Stimulated activated naive CD8-positive, alpha-beta T cell treated with anti-CD3 and anti-CD28 coated beads, Interleukin-15, Interleukin-2, amounts not matched to agents 100 U/mL and 50 U/mL, for 24 hours (primary cell): ENCODE results near the gene GFI1.
"Not testable (repeated sequence)": the region's sequence is repeated elsewhere in the genome, so short reads cannot be mapped to it uniquely, and the experiment has no call there.

Experiments
- ATAC-seq: fragments of 150-1000 bp; cut with Tn5 transposase; one replicate; pipeline ENCODE4 v1.10.0; 2021
- DNase-seq: peaks from one replicate; pipeline ENCODE4 v3.0.0; 2021

GFI1 gene

GRCh38 chr1:92486251-92487077, at the start of gene GFI1:
Gene GFI1, minus strand, starts transcription at chr1:92486925. Its CDS starts 3,438 bp downstream, at chr1:92483487.
- DNase-seq (peak; percentile 88), ATAC-seq (peak; percentile 65)

GRCh38 chr1:92532371-92532770, 45.6 kb upstream of the GFI1 start:
- not testable (repeated sequence) for ATAC-seq, DNase-seq

- not testable (repeated sequence) for DNase-seq, ATAC-seq
Observed at GRCh38 chr1:92531939-92532338, 45.2 kb upstream of the GFI1 start.

- no peak for DNase-seq
- no peak for ATAC-seq
Observed at GRCh38 chr1:92527670-92528069, 40.9 kb upstream of the GFI1 start.

- DNase-seq, ATAC-seq: not testable (repeated sequence)
Observed at GRCh38 chr1:92524944-92525590, 38.3 kb upstream of the GFI1 start.

DNA sequence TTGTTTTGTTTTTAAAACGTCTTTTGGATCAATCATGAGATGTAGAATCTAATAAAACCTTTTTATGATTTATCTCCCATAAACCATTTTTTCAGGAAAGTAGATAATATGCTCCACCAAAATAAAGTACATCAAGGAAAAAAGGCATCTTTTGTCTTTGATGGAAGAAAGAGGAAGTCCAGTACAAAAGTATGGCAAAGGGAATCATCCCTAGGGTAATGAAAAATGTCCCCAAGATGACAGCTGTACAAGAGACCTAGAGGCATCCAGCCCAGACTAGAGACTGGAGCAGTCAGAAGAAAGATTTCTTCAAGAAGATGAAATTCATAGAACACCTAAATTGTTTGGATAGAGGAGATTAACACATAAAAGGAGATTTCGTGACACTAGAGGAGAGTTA, 32.3 kb upstream of the GFI1 start:
- no peak for DNase-seq

DNA sequence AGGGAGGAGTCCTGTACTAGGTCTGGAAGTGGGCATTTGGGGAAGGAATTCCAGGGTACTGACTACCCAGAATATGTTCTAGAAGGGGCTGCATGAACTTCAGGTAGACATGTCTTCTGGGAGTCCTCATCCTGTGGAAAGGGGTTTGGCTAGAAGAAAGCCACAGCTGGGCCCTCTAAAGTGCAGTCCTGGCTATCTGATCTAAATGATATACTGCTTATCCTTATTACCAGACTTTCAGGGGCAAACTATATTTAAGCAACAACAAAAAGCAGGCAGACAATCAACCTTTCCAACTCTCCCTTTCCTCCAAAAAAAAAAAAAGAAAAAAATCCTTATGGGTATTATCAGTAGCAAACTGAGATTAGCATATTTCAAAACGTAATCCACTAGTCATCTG, 29.8 kb upstream of the GFI1 start:
- ATAC-seq: no peak

More for the DNA sequence above, 32.3 kb upstream of the GFI1 start:
- ATAC-seq: no peak

DNA sequence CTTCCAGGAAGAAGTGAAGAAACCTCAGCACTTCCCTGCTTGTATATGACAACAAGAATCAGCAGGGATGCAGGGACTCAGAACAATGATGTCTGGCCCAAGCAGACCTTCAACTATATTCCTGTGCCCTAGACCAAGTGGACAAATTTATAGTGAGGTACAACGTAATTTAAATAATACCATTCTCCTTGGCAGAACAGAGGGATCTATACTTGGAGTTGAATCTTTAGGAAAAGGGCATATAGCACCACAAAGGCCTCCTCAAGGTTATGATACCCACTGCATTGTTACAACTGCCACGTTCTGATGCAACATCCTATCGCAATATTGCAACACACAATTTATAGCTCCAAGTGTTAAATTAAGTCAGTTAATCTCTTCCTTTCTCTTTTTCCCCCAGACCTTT, 29.1 kb upstream of the GFI1 start:
- DNase-seq (no peak), ATAC-seq (no peak)

More for the DNA sequence above, 29.8 kb upstream of the GFI1 start:
- no peak for DNase-seq

GRCh38 chr1:92511541-92511940, 24.8 kb upstream of the GFI1 start:
- ATAC-seq (no peak), DNase-seq (no peak)

DNA sequence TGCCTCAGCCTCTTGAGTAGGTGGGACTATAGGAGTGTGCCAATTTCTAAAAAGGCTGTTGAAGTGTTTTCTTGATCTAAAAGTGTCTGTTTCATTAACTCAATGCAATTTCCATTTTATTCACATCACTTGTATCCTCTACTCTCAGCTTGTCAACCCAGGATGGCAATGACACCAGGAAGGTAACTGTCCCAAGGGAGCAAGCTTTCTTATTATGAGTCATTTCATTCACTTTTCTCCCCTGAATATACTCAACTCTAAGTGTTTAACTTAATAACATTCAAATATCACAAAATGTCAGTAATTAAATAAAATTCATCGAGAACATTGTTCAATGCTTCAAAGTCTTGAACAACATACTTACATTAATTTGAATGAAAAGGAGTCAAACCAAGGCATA, 22.9 kb upstream of the GFI1 start:
- no peak for ATAC-seq
- no peak for DNase-seq

GRCh38 chr1:92505015-92505692, 18.4 kb upstream of the GFI1 start:
- ATAC-seq (peak; percentile 19), DNase-seq (no peak)

- no peak for DNase-seq
- ATAC-seq: peak; percentile 34
Observed at GRCh38 chr1:92504291-92505014, 17.7 kb upstream of the GFI1 start.

DNA sequence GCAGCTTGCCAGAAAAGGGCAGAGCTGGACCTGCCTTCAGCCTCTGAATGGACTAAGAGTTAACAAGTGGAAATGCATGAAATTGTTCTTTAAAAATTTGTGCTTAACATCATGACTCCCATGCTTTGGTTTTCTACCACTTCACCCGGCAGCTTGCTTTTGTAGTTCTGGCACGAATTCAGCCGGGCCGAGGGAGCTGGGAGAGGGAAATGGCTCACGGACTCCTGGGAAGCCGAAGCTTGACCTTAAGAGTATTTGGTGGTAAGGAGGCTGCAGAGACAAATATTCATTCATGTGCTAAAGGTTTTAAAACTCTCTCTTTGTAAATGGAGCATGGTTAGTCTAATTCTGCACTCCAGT, 17.2 kb upstream of the GFI1 start:
- DNase-seq (no peak), ATAC-seq (no peak)

DNA sequence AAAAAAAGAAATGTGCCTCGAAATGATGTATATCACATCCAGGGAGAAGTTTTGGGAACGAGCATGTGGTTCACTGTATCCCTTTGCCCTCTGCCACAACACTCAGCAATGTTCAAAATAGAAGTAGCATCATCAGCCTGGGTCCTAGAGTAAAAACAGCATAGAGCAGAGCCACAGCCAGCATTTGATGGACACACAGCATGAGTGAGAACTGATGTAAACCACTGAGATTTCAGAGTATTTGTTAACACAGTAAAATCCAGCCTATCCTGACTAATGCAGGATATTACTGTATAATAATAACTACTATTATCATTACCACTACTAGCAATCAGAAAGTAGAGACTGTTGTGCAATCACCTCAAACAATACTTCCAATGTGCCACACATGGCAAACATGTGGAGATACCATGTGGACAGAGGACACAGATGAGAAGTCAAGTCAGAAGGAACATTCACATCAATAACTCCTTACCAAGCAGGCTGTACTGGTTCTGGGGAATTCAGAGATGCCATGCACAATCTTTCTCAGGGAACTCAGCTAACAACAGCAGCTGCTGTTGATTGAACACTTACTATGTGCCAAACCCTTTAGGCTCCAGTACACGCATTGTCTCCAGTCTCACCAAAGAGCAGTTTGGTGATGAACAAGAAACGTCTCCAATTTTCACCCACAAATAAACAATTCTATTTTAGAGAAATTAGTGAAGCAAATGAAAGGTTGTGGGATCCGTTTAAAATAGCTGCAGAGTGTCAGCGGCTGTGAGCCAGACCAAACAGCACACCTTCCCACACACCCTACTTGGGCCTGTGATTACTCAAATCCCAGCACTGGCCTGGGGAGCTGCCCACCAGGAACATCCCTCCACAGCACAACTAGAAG, 16.6 kb upstream of the GFI1 start:
- ATAC-seq (no peak), DNase-seq (no peak)

DNA sequence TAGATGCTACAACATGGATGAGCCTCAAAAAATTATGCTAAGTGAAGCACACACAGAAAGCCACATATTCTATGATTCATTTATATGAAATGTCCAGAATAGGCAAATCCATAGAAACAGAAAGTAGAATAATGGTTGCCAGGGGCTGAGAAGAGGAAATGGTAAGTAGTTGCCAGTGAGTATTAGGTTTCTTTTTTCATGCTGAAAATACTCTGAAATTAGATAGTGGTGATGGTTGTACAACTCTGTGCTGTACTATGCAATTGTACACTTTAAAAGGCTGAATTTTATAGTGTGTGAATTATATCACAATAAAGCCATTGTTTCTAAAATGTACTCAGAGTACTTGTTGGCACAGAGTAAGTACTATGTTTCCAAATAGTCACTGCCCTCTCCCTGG, 15.5 kb upstream of the GFI1 start:
- peak; percentile 74 for ATAC-seq

GRCh38 chr1:92500552-92500951, 13.8 kb upstream of the GFI1 start:
- no peak for ATAC-seq
- no peak for DNase-seq

More for the DNA sequence above, 15.5 kb upstream of the GFI1 start:
- DNase-seq: no peak

DNA sequence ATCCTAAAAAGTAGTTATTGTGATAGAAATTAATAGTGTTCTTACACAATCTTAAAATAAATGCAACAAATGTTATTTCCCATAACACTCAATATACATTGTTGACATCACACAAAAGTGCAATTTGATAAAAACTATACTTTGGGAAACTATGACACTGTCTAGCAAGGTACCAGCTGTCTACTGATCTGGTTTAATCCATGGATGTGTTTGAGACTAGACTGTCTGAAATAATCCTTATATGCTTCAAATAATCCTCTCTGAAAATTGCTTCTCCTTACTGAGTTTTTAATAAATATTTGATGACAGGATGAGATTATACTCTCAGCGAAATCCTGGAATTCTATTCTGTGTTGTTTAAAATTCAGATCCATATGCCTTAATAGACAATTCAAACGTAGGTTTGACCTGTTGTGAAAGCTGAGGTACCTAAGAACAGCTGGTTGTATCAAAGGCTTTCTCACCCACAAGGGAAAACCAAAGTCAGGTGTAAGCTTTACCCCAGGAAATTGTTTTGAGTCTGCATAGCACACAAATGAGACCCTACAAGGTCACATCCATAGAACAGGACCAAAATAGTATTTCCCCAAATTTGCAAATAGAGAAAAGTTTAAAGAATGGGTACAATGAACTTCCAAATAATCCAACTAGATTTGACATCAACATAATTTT, 8.8 kb upstream of the GFI1 start:
- DNase-seq (no peak), ATAC-seq (no peak)

GRCh38 chr1:92494485-92495141, 7.9 kb upstream of the GFI1 start:
- no peak for DNase-seq
- ATAC-seq: no peak

DNA sequence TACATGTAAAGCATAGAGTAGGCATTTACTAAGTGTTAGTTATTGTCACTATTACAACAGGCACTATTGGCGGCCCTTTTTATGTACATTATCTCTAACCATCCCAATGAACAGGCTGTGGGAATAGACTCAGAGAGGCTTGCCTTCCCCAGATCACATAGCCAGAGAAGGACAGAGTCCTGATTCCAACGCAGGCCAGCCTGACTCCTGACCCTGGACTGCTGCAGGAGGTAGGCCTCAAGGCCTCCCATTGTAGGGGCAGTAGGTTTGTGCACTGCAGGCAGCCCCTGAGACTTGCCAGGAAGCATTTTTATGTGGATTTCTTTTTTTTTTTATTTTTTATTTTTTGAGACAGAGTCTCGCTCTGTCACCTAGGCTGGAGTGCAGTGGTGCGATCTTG, 6.4 kb upstream of the GFI1 start:
- no peak for ATAC-seq
- no peak for DNase-seq

- DNase-seq: no peak
- ATAC-seq: no peak
Observed at GRCh38 chr1:92488832-92489231, 2.1 kb upstream of the GFI1 start.
